ENCODE measurements around the gene ZBTB6.

DNA sequence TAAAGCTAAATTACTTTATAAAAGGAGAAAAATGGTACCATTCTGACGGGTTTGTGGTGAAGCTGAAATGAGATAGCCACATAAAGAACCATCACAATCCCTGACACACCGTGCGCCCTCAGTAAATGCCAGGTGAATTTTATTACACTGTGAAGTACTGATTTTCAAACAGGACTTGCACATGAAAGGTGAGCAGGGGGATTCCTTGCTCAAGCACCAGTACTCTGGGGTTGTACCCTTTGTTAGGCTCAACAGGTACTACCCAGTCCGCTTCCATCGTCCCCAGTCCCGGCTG is 27.3 kb upstream of the ZBTB6 start:
- TF ChIP-seq NRF1 (IDR thresholded peaks at IDR 0.05; ENCODE audit: low read depth, low read length) = no peak
- TF ChIP-seq, protein P1, sequence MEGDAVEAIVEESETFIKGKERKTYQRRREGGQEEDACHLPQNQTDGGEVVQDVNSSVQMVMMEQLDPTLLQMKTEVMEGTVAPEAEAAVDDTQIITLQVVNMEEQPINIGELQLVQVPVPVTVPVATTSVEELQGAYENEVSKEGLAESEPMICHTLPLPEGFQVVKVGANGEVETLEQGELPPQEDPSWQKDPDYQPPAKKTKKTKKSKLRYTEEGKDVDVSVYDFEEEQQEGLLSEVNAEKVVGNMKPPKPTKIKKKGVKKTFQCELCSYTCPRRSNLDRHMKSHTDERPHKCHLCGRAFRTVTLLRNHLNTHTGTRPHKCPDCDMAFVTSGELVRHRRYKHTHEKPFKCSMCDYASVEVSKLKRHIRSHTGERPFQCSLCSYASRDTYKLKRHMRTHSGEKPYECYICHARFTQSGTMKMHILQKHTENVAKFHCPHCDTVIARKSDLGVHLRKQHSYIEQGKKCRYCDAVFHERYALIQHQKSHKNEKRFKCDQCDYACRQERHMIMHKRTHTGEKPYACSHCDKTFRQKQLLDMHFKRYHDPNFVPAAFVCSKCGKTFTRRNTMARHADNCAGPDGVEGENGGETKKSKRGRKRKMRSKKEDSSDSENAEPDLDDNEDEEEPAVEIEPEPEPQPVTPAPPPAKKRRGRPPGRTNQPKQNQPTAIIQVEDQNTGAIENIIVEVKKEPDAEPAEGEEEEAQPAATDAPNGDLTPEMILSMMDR (IDR thresholded peaks at IDR 0.05; ENCODE audit: control extremely low read depth in 1 of 3, insufficient read depth in 1 of 3, low read depth in 1 of 3, low read length in 3 of 3) = no peak
- no peak for TF ChIP-seq FOSL1 (IDR thresholded peaks at IDR 0.05; ENCODE audit: insufficient read depth, low read depth, low read length)
- no peak for TF ChIP-seq GTF2F1 (IDR thresholded peaks at IDR 0.05; ENCODE audit: borderline replicate concordance, low read depth, low read length)
- TF ChIP-seq JUN (IDR thresholded peaks at IDR 0.05; ENCODE audit: low read depth, low read length) = no peak
- TF ChIP-seq SUZ12 (IDR thresholded peaks at IDR 0.05; ENCODE audit: low read length) = no peak
- no peak for TF ChIP-seq EP300 (IDR thresholded peaks at IDR 0.05; ENCODE audit: borderline replicate concordance in 1 of 2, low read depth in 2 of 2, low read length in 2 of 2)
- TF ChIP-seq SP2 (IDR thresholded peaks at IDR 0.05; ENCODE audit: low read length) = no peak

Measured in H1 (cell line).